Measurements from ENCODE around the gene U2AF1L4.

Gene U2AF1L4

DNA sequence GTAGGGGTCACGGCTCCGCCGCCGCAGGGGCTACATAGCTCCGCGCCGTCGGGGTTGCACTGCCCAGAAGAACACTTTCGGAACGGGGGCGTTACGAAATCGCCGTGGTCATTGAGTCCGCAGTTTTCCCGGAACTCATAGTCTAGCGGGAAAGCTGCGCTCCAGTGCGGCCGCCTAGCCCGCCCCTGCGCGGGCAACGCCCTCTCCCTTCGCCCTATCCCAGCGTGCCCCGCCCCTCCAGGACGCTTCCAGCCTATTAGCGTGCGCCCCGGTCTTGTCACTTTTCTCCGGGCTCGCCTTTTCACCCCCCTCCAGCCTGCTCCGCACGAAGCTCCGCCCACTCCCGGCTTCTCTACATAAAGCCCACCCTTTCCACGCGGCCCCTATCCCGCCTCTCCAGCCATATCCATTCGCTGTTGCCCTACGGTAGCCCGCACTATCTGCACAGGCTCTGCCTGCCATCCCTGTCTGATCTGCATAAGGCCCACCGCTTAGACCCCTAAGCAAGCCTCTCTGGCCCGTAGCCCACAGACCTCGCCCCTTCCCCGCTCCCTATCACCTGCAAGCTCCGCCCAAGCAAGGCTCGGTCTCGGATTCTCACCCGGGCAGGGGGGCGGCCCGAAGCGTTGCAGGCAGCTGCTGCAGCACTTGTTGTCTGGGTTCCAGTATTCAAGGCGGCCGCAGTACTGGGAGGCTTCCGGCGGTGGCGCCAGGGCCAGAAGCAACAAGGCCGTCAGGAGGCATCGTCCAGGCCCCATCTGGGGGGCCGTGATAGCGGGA, 4.6 kb downstream of the U2AF1L4 start:
- DNase-seq (ENCODE audit: low read depth in 3 of 3), result peak; percentile 88 to 91 (median 89)

DNA sequence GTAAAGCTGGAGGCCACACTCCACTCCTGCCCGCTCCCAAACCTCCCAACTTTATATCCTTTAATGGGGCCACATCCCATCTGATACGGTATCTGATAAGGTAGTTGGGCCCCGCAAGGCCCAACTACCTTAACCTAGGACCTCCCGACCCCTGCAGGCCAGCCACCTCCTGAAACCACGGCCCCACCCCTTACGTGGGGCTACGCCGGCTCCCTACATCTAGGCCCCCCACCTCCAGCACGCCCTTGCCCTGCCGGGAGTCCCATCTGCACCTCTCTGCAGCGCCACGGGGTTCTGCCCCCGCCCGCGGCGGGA, 5.2 kb downstream of the U2AF1L4 start:
- no peak for DNase-seq (ENCODE audit: low read depth in 3 of 3)

GRCh38 chr19:35739275-35740107, 5.7 kb downstream of the U2AF1L4 start:
- no peak for DNase-seq (ENCODE audit: low read depth in 3 of 3)

DNA sequence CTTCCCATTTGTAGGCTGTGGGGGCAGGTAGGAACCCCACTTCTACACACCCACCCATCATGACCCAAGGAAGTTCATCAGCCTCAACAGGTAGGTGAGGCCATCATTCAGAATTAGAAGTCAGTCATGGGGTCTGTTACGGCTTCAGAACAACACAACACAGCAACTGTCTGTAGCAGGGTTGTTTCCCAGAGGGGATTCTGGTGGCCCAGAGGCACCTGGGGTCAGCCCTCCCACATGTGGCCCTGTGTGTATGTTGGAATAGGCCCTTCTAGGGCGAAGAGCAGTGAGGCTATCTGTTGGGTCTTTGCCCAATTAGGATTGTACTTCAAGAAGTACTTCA, 6.4 kb downstream of the U2AF1L4 start:
- DNase-seq (ENCODE audit: low read depth in 3 of 3), result no peak

- no peak for DNase-seq (ENCODE audit: low read depth in 3 of 3)
Observed at GRCh38 chr19:35738021-35738886, 7.0 kb downstream of the U2AF1L4 start.

GRCh38 chr19:35736913-35737886, 8.0 kb downstream of the U2AF1L4 start:
- DNase-seq (ENCODE audit: low read depth in 3 of 3), result no peak

DNA sequence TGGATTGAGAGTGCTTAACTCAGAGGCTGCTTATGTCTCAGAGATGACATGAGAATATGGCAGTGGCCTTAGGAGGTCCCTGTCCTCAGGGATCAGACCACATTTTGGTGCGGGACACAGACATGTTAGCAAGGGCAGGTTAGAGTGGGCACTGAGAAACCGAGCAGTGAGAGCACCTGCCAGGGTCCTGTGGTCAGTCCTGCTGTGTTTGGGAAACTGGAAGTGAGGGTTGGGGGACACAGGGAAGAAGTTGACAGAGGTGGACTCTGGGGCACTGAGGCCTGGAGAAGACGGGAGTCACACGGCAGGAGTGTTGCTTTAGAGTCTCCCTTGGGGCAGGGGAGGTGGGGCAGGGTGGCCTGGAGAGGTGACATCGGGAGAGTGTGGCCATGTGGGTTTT, 10.3 kb downstream of the U2AF1L4 start:
- DNase-seq (ENCODE audit: low read depth in 3 of 3), result no peak

DNA sequence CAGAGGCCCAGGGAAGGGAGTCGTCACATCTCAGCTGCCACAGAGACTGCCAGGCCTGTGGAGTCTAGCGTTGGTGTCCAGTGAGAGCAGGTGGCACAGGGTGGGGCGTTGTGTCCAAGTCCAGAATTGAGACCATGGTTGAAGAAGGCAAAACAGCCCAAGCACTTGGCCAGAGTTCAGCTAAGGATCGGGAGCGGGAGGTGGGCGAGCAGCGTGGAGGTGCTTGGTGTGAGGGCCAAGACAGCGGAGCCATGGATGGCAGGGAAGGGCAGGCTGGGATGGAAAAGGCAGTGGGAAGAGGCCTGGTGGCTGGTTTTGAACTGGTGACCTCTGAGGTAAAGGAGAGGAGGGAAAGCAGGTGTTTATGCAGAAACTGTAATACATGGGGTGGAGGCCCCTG, 10.9 kb downstream of the U2AF1L4 start:
- DNase-seq (ENCODE audit: low read depth in 3 of 3), result no peak

GRCh38 chr19:35733180-35734125, 11.8 kb downstream of the U2AF1L4 start:
- DNase-seq (ENCODE audit: low read depth in 3 of 3), result no peak

- no peak for DNase-seq (ENCODE audit: low read depth in 3 of 3)
Observed at GRCh38 chr19:35732540-35733179, 12.6 kb downstream of the U2AF1L4 start.

GRCh38 chr19:35731779-35732405, 13.3 kb downstream of the U2AF1L4 start:
- DNase-seq (ENCODE audit: low read depth in 3 of 3), result no peak

DNA sequence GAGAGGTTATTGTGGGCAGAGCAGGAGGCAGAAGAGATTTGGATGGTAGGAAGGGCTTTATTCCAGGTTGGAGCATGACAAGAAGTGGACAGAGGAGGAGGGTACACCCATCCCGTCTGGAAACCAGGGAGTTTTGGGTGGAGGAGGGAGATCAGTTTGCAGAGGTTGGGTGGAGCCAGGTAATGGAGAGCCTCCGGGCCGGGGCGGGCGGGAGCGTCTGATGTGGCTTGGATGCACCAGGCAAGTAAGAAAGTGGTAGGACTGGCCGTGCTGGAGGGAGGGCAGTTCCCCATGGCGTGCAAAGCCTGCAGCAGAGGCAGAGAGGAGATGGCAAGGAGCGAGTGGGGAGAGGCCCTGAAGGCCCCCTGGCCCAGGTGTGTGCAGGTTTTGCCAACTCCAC, 13.9 kb downstream of the U2AF1L4 start:
- no peak for DNase-seq (ENCODE audit: low read depth in 3 of 3)

GRCh38 chr19:35730326-35730725, 14.9 kb downstream of the U2AF1L4 start:
- no peak for DNase-seq (ENCODE audit: low read depth in 3 of 3)

- DNase-seq (ENCODE audit: low read depth in 3 of 3), result no peak
Observed at GRCh38 chr19:35729763-35730162, 15.5 kb downstream of the U2AF1L4 start.

DNA sequence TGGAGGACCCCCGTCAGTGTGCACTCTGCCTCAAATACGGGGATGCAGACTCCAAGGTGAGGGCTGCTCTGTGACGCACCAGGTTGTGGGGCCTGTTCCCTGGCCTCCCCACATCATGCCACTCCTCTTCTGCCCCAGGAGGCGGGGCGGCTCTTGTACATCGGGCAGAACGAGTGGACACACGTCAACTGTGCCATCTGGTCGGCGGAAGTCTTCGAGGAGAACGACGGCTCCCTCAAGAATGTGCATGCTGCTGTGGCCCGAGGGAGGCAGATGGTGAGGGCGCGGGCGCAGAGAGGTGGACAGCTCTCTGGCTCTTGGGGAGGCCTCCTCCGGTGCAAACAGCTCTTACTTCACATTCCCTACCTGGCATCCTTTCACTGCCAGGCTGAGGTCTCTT, 16.2 kb downstream of the U2AF1L4 start:
- DNase-seq (ENCODE audit: low read depth in 3 of 3), result no peak

GRCh38 chr19:35727956-35728706, 17.1 kb downstream of the U2AF1L4 start:
- no peak for DNase-seq (ENCODE audit: low read depth in 3 of 3)

DNA sequence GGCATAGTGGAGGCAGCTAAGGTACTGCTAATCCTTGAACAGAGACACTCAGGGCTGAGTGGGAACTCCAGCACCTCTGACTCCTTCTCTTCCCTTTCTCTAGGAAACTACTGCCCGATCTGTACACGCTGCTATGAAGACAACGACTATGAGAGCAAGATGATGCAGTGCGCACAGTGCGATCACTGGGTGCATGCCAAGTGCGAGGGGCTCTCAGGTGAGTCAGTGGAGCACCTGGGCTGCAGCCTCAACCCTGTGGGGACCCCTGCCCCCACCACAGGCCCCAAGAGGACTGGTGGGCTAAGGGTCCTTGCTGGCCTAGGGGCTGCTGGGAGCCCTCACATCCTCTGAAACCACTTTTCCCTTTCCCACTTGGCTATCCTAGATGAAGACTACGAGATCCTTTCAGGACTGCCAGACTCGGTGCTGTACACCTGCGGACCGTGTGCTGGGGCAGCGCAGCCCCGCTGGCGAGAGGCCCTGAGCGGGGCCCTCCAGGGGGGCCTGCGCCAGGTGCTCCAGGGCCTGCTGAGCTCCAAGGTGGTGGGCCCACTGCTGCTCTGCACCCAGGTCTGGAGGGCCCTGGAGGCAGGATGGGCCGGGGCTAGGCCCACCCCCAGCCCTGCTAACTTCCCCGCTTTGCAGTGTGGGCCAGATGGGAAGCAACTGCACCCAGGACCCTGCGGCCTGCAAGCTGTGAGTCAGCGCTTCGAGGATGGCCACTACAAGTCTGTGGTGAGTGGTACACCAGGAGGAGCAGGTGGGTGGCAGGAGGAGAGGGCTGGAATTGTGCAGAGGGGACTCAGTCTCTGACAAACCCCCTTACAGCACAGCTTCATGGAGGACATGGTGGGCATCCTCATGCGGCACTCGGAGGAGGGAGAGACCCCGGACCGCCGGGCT, 17.9 kb downstream of the U2AF1L4 start:
- DNase-seq (ENCODE audit: low read depth in 3 of 3), result no peak

Measured in stimulated activated CD4-positive, alpha-beta T cell treated with anti-CD3 and anti-CD28 coated beads, TNF-alpha, amount 100 ng/mL, for 4 hours (primary cell).